ENCODE data around the gene KANSL1L.

The KANSL1L gene

GRCh38 chr2:209988010-209988409 lies 183.2 kb downstream of the KANSL1L start:
- intact Hi-C loops (cut with micrococcal nuclease): no loop called here
- H3K9me3 Mint-ChIP-seq: no peaks in the 10 kb centered on the region
- H3K27me3 Mint-ChIP-seq: no peaks in the 10 kb centered on the region
- H3K27ac Mint-ChIP-seq: no peak overlapping the region
- H3K4me1 Mint-ChIP-seq (ENCODE audit: low read depth): peaks cover 14% of the 10 kb centered on the region
- no peak overlapping the region for H3K4me3 Mint-ChIP-seq
- no peaks in the 10 kb centered on the region for H3K36me3 Mint-ChIP-seq (ENCODE audit: low read depth)

DNA sequence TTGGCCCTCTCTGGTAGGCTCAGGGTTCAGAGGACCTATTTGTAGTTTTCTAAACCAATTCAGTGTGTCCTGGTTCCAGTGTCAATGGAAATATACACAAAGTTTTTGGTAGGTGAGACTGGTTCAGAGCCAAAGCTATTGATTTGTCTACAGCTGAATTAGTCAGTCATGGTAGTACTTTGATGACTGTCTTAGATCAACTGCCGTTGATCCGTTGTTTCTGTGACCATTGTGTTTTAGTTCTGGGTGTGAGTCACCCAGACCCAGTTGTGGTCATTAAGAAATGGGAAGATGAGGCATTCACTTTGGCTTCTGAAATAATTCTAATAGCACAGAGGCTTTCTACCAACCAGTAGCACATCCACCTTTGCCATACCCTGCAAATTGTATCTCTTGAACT lies 184.8 kb downstream of the KANSL1L start:
- no peak overlapping the region for H3K4me3 Mint-ChIP-seq
- H3K4me1 Mint-ChIP-seq (ENCODE audit: low read depth): peaks cover 14% of the 10 kb centered on the region
- peak overlapping the region; percentile 84 for H3K27ac Mint-ChIP-seq
- intact Hi-C loops (cut with micrococcal nuclease): no loop called here
- H3K27me3 Mint-ChIP-seq: no peaks in the 10 kb centered on the region
- H3K9me3 Mint-ChIP-seq: no peaks in the 10 kb centered on the region
- no peaks in the 10 kb centered on the region for H3K36me3 Mint-ChIP-seq (ENCODE audit: low read depth)

GRCh38 chr2:209985874-209986273 lies 185.3 kb downstream of the KANSL1L start:
- Mint-ChIP-seq H3K9me3 (no peaks in the 10 kb centered on the region), H3K4me1 (ENCODE audit: low read depth) (peaks cover 14% of the 10 kb centered on the region), H3K27ac (peak overlapping the region; percentile 84), H3K36me3 (ENCODE audit: low read depth) (no peaks in the 10 kb centered on the region), H3K4me3 (peak overlapping the region; percentile 53), H3K27me3 (no peaks in the 10 kb centered on the region)
- intact Hi-C loops (cut with micrococcal nuclease): no loop called here

GRCh38 chr2:209984291-209984690 lies 186.9 kb downstream of the KANSL1L start:
- Mint-ChIP-seq H3K27ac (no peak overlapping the region), H3K4me3 (no peak overlapping the region), H3K4me1 (ENCODE audit: low read depth) (peaks cover 14% of the 10 kb centered on the region), H3K36me3 (ENCODE audit: low read depth) (no peaks in the 10 kb centered on the region), H3K27me3 (no peaks in the 10 kb centered on the region), H3K9me3 (no peaks in the 10 kb centered on the region)
- intact Hi-C loops (cut with micrococcal nuclease): no loop called here

- Mint-ChIP-seq H3K27me3 (peaks cover 5% of the 10 kb centered on the region), H3K36me3 (ENCODE audit: low read depth) (no peaks in the 10 kb centered on the region), H3K27ac (no peak overlapping the region), H3K4me3 (no peak overlapping the region), H3K9me3 (no peaks in the 10 kb centered on the region), H3K4me1 (ENCODE audit: low read depth) (no peaks in the 10 kb centered on the region)
- intact Hi-C loops (cut with micrococcal nuclease): loop anchor here (1.0 to 5.0 kb wide), 3 partner anchors 35 to 222 kb away; no protein-coding TSS in a partner anchor
Measured at GRCh38 chr2:209977386-209978239, 193.6 kb downstream of the KANSL1L start.

DNA sequence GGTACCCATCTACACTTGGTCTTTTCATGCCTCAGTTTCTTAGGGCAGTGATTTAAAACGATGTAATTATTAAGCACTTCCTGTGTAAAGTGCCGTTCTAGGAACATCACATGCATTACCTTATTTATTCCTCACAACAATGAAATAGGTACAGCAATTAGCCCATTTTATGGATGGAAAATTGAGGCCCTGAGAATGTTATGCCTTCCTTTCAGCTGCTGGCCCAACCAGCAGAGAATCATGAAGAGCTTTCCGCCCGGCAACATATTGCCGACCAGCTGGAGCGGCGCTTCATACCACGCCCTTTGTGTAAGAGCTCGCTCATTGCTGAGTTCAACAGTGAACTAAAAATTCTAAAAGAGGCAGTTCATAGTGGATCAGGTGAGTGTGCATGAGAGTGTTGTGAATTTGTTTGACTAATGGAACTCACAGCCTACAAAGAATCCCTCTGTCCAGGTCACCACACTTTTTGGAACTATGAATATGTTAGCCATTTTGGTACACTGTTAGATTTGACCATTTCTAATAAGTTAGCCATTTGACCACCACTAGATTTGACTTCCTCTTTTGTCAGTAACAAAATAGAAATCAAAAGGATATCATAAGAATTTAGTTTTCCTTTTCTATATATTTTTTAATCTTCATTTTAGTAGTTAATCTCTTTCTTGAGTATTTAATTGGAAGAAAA lies 194.4 kb downstream of the KANSL1L start:
- Mint-ChIP-seq H3K4me1 (ENCODE audit: low read depth) (no peaks in the 10 kb centered on the region), H3K36me3 (ENCODE audit: low read depth) (no peaks in the 10 kb centered on the region), H3K27ac (no peak overlapping the region), H3K4me3 (no peak overlapping the region), H3K9me3 (no peaks in the 10 kb centered on the region), H3K27me3 (peaks cover 7% of the 10 kb centered on the region)
- intact Hi-C loops (cut with micrococcal nuclease): loop anchor here (1.0 to 5.0 kb wide), 3 partner anchors 35 to 222 kb away; no protein-coding TSS in a partner anchor

DNA sequence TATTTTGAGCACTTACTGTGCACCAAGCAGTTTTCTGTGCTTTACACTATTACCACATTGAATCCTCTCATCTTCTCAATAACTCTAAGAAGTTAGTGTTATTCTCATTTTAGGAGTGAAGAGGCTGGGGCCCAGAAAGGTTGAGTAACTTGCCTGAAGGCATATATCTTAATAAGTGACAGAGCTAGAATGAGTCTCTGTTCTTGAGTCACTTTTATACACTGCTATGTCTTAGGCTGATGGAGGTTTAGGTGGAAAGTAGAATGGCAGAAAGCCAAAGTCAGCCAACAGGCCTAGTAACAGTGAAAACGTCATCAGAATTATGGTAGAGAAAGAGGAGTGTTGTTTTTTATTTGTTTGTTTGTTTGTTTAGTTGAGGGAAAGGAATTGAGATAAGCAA lies 196.6 kb downstream of the KANSL1L start:
- Mint-ChIP-seq H3K9me3 (no peaks in the 10 kb centered on the region), H3K27me3 (peaks cover 7% of the 10 kb centered on the region), H3K27ac (no peak overlapping the region), H3K36me3 (ENCODE audit: low read depth) (no peaks in the 10 kb centered on the region), H3K4me3 (no peak overlapping the region), H3K4me1 (ENCODE audit: low read depth) (no peaks in the 10 kb centered on the region)
- intact Hi-C loops (cut with micrococcal nuclease): no loop called here

DNA sequence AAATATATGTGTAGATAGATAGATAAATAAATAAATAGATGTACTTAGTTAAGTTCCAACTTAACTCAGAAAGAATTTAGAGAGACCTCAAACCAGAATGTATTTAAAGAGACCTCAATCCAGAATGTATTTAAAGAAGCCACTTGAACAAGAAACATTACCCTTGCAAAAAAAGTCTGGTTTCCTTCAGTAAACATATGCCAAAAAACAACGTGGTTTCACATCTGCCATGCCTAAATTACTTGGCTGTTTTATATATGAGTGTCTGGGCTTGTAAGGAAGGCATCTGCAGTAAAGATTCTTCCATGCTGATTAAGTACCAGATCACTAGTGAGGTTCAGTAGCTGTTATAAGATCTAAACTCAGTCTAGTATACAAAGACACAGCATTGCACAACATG lies 197.9 kb downstream of the KANSL1L start:
- Mint-ChIP-seq H3K27ac (no peak overlapping the region), H3K9me3 (no peaks in the 10 kb centered on the region)
- intact Hi-C loops (cut with micrococcal nuclease): no loop called here

More for the DNA sequence above, 197.9 kb downstream of the KANSL1L start:
- peaks cover 7% of the 10 kb centered on the region for H3K27me3 Mint-ChIP-seq
- no peaks in the 10 kb centered on the region for H3K36me3 Mint-ChIP-seq (ENCODE audit: low read depth)
- H3K4me1 Mint-ChIP-seq (ENCODE audit: low read depth): no peaks in the 10 kb centered on the region
- H3K4me3 Mint-ChIP-seq: no peak overlapping the region
